ENCODE results near the gene TNNI2. TPM values are rescaled to one million over a fixed set of nuclear protein-coding genes. Genes with fewer than 3 reads are reported as not detected.
"Not testable (repeated sequence)": the region's sequence is repeated elsewhere in the genome, so short reads cannot be mapped to it uniquely, and the experiment has no call there.

TNNI2 gene
- total RNA-seq, 1 donor = not detected

- peak overlapping the region; percentile 52 for H3K4me3 ChIP-seq (ENCODE audit: low read depth, low read length)
- TF ChIP-seq, protein P1, sequence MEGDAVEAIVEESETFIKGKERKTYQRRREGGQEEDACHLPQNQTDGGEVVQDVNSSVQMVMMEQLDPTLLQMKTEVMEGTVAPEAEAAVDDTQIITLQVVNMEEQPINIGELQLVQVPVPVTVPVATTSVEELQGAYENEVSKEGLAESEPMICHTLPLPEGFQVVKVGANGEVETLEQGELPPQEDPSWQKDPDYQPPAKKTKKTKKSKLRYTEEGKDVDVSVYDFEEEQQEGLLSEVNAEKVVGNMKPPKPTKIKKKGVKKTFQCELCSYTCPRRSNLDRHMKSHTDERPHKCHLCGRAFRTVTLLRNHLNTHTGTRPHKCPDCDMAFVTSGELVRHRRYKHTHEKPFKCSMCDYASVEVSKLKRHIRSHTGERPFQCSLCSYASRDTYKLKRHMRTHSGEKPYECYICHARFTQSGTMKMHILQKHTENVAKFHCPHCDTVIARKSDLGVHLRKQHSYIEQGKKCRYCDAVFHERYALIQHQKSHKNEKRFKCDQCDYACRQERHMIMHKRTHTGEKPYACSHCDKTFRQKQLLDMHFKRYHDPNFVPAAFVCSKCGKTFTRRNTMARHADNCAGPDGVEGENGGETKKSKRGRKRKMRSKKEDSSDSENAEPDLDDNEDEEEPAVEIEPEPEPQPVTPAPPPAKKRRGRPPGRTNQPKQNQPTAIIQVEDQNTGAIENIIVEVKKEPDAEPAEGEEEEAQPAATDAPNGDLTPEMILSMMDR (IDR thresholded peaks at IDR 0.05; ENCODE audit: insufficient read depth, low read depth, low read length) = no peak
- no peak for DNase-seq (ENCODE audit: low read depth)
These were observed 33.6 kb downstream of the TNNI2 start for GRCh38 chr11:1872267-1872985.

GRCh38 chr11:1873048-1873812 is 34.4 kb downstream of the TNNI2 start:
- TF ChIP-seq, protein P1 (IDR thresholded peaks at IDR 0.05; ENCODE audit: insufficient read depth, low read depth, low read length) = no peak
- peak; percentile 47 for DNase-seq (ENCODE audit: low read depth)
- H3K4me3 ChIP-seq (ENCODE audit: low read depth, low read length) = peak overlapping the region; percentile 15

- not testable (repeated sequence) for H3K4me3 ChIP-seq (ENCODE audit: low read depth, low read length); DNase-seq (ENCODE audit: low read depth)
These were observed 35.0 kb downstream of the TNNI2 start for GRCh38 chr11:1873813-1874150.

GRCh38 chr11:1874441-1875092 is 35.8 kb downstream of the TNNI2 start:
- not testable (repeated sequence) for H3K4me3 ChIP-seq (ENCODE audit: low read depth, low read length)

GRCh38 chr11:1875093-1875850 is 36.5 kb downstream of the TNNI2 start:
- DNase-seq (ENCODE audit: low read depth) = no peak
- H3K4me3 ChIP-seq (ENCODE audit: low read depth, low read length) = peak overlapping the region; percentile 37
- TF ChIP-seq, protein P1 (IDR thresholded peaks at IDR 0.05; ENCODE audit: insufficient read depth, low read depth, low read length) = no peak

More at GRCh38 chr11:1874441-1875092, 35.8 kb downstream of the TNNI2 start:
- not testable (repeated sequence) for DNase-seq (ENCODE audit: low read depth)

DNA sequence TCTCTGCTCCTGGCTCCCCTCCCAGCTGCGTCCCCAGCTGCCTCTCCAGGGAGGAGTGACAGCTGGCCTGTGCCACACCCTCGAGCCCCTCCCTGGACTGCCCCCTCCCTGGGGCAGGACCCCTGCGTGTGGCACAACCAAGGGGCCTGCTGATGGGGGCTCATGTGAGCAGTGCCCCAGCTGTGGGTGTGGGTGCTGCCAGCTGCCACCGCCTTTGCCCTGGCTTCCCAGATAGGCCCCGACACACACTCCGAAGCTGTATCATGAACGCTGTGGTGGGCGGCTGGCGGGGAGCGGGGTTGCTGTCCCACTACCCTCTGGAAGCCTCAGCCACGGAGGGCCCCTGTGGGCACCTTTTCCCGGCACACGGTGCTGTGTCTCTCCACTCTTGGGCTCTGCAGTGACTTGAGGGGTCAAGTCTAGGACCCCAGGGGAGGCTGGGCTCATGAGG is 37.1 kb downstream of the TNNI2 start:
- not testable (repeated sequence) for DNase-seq (ENCODE audit: low read depth)
- peak overlapping the region; percentile 56 for H3K4me3 ChIP-seq (ENCODE audit: low read depth, low read length)

- TF ChIP-seq, protein P1 (IDR thresholded peaks at IDR 0.05; ENCODE audit: insufficient read depth, low read depth, low read length) = peak; percentile 77
- peak overlapping the region; percentile 56 for H3K4me3 ChIP-seq (ENCODE audit: low read depth, low read length)
- peak; percentile 97 for DNase-seq (ENCODE audit: low read depth)
These were observed 37.7 kb downstream of the TNNI2 start for GRCh38 chr11:1876361-1877063.
